Subcutaneous preadipocyte (primary cell): ENCODE measurements around the gene ITPRID1. TPM values are rescaled to one million over a fixed set of nuclear protein-coding genes. Genes with fewer than 3 reads are reported as not detected.

ENCODE experiments used
- total RNA-seq: library from RNA; depleted of rRNA; stranded (reverse); fragments of >200 nt; gene quantifications from 2 replicates; pipeline ENCODE4 v1.2.3, GENCODE V29; 2012

Gene ITPRID1
- total RNA-seq: not detected in 2 replicates

DNA sequence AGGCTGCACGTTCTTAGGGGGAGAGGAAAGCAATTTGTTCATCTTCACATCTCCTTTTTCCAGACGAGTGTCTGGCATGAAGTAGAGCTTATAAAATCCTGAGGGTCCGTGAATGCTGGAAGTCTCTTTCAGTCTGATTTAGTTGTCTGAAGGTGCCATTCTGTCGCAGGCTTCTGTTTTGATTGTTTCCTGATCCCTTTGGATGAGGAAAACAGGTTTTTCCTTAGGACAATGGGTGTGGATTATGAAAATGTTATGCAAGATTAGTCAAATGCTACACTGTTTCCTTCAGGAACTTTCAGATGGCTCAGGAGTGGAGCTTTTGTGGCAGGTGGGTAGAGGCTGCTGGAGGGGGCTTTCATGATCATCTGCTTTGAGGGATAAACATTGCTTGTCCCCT lies at the start of gene ITPRID1:
Gene ITPRID1, plus strand, starts transcription at position 301 of the 400 bp plus-strand sequence. CDS start 38,935 bp downstream, outside the sequence.

DNA sequence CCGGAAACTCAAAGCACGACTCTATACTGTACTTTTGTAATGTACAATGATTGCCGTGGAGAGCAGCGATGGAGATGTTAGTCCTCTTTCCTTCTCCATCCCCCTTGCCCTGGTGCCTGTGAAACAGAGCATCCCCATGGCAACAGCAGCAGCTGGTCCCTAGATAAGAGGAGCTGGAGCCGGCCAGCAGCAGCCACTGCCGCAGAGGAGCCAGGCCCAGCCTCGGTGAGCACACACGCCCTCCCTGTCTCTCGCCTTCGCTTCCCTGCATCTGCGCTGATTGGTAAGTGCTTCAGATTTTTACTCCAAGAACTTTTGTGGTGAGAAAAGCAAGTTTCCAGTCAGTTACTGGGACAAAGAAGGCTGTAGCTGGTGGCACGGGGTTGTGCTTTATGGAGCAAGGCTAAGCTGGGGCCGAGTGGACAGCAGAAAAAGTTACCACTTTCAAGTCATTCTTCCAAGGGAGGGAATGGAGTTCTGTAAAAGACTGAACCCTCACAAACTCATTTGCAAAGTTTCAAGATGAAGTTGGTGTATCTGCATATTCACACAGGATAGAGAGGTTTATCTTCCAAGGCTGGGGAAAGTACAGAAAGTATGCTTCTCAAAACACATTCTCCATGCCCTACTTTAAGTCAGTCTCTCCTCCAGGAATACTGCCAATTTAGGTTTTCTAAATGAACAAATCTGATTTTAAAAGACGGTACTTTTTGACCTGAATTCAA lies 173.3 kb downstream of the ITPRID1 start, which contains the start of gene PPP1R17:
Gene PPP1R17, plus strand, starts transcription at position 192 of the 725 bp plus-strand sequence. CDS start 5,227 bp downstream, outside the sequence.

Other genes starting within 250 kb of the ITPRID1 start
- not detected in 2 replicates for gene NEUROD6, start 173.4 kb upstream of the ITPRID1 start, total RNA-seq
- gene PPP1R17, start 173.1 kb downstream of the ITPRID1 start, total RNA-seq: not detected in 2 replicates